Endothelial cell of umbilical vein (primary cell): ENCODE results near the gene CCNY.

Experiments
- EZH2 ChIP-seq: IDR thresholded peaks from 2 replicates; pipeline ENCODE4 v1.6.1; 2012; ENCODE audit warnings: borderline replicate concordance, low read depth, mild to moderate bottlenecking, moderate library complexity, low read length, inconsistent platforms; ENCODE audit not compliant: severe bottlenecking
- MYC ChIP-seq: IDR thresholded peaks from one replicate; pipeline ENCODE4 v1.6.1; 2011; ENCODE audit warnings: mild to moderate bottlenecking, low read depth, low read length
- POLR2A ChIP-seq: IDR thresholded peaks from 2 replicates; pipeline ENCODE4 v1.6.1; 2012; ENCODE audit warnings: low read depth, mild to moderate bottlenecking, control low read depth, low read length
- POLR2AphosphoS5 ChIP-seq: IDR thresholded peaks from 2 replicates; pipeline ENCODE4 v1.6.1; 2012; ENCODE audit warnings: low read depth, mild to moderate bottlenecking, control low read depth, low read length, moderate library complexity; ENCODE audit not compliant: insufficient read depth
- TF ChIP-seq, protein P1 (sequence below), 2 donors: IDR thresholded peaks; 1 replicate in 1 of 2; 2 replicates in 1 of 2; pipeline ENCODE4 v1.5.1; 2011; ENCODE audit warnings: low read length in 2 of 2, mild to moderate bottlenecking in 2 of 2, moderate library complexity in 2 of 2, control low read depth in 1 of 2, inconsistent platforms in 1 of 2, low read depth in 1 of 2; ENCODE audit not compliant: insufficient read depth in 1 of 2; ENCODE audit errors: extremely low read depth in 1 of 2
- TF ChIP-seq, protein P2 (sequence below): IDR thresholded peaks from 2 replicates; pipeline ENCODE4 v1.6.1; 2011; ENCODE audit not compliant: insufficient read depth, insufficient read length

DNA sequence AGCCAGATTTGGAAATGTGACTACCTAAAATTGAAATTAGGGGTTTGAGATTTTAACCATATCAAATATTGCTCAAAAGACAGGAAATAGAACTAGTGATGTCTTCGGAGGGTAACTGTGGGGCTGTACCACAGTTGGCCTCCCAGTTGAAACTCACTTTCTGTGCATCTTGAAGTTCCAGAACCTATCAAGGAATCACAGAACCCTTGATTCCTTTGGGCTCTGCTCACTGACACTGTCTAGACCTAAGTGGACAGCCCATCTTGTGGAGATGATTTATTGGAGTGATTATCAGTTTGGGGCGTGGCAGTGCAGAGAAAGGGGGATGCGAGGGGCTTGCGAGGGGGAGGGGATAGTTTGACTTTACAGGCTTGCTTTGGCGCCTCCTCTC, 134.6 kb downstream of the CCNY start:
- TF ChIP-seq, protein P1, sequence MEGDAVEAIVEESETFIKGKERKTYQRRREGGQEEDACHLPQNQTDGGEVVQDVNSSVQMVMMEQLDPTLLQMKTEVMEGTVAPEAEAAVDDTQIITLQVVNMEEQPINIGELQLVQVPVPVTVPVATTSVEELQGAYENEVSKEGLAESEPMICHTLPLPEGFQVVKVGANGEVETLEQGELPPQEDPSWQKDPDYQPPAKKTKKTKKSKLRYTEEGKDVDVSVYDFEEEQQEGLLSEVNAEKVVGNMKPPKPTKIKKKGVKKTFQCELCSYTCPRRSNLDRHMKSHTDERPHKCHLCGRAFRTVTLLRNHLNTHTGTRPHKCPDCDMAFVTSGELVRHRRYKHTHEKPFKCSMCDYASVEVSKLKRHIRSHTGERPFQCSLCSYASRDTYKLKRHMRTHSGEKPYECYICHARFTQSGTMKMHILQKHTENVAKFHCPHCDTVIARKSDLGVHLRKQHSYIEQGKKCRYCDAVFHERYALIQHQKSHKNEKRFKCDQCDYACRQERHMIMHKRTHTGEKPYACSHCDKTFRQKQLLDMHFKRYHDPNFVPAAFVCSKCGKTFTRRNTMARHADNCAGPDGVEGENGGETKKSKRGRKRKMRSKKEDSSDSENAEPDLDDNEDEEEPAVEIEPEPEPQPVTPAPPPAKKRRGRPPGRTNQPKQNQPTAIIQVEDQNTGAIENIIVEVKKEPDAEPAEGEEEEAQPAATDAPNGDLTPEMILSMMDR (IDR thresholded peaks at IDR 0.05; ENCODE audit: extremely low read depth in 1 of 2, insufficient read depth in 1 of 2, low read depth in 1 of 2, low read length in 2 of 2): no peak
- TF ChIP-seq, protein P2, sequence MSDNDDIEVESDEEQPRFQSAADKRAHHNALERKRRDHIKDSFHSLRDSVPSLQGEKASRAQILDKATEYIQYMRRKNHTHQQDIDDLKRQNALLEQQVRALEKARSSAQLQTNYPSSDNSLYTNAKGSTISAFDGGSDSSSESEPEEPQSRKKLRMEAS: no peak
- TF ChIP-seq POLR2A (no peak), EZH2 (no peak), POLR2AphosphoS5 (no peak), MYC (no peak)
